ENCODE results near the gene GTSE1. TPM values are rescaled to one million over a fixed set of nuclear protein-coding genes. Genes with fewer than 3 reads are reported as not detected.

Gene GTSE1
- total RNA-seq, 2 experiments from 2014 or later = 96.4 to 103 TPM

DNA sequence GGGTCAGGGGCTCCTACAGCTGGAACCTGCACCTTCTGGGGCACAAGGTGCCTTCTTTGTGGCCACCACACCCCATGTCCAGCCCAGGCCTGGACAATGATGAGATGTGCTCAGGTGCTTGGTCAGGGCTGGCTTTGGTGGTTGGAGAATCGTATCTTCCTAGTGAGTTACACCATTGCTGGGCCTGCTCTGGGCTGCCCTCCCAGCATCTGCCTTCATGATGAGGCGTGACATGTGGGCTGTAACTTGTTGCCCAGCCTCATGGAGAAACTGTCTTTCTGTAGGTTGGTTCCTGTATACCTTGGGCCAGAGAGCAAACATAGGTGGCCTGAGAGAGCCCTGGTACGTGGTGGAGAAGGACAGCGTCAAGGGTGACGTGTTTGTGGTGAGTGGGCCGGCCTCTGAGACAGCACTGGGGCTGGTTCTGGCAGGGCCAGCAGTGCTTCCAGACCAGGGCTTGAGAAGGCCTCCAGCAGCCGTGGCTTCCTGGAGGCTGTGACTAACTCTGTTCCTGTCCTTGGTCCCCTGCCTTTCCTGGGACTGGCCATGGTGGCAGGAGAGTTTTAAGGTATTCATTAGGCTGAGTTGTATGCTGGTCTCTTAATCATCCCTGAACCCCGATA, 56.9 kb downstream of the GTSE1 start:
- Mint-ChIP-seq H3K4me1 (no peaks in the 10 kb centered on the region), H3K36me3 (ENCODE audit: low read depth) (peaks cover 20% of the 10 kb centered on the region), H3K9me3 (no peaks in the 10 kb centered on the region), H3K4me3 (no peak overlapping the region), H3K27me3 (no peaks in the 10 kb centered on the region), H3K27ac (no peak overlapping the region)
- ChIA-PET POLR2A (no interaction called here), CTCF (no interaction called here)
- no peak for DNase-seq

DNA sequence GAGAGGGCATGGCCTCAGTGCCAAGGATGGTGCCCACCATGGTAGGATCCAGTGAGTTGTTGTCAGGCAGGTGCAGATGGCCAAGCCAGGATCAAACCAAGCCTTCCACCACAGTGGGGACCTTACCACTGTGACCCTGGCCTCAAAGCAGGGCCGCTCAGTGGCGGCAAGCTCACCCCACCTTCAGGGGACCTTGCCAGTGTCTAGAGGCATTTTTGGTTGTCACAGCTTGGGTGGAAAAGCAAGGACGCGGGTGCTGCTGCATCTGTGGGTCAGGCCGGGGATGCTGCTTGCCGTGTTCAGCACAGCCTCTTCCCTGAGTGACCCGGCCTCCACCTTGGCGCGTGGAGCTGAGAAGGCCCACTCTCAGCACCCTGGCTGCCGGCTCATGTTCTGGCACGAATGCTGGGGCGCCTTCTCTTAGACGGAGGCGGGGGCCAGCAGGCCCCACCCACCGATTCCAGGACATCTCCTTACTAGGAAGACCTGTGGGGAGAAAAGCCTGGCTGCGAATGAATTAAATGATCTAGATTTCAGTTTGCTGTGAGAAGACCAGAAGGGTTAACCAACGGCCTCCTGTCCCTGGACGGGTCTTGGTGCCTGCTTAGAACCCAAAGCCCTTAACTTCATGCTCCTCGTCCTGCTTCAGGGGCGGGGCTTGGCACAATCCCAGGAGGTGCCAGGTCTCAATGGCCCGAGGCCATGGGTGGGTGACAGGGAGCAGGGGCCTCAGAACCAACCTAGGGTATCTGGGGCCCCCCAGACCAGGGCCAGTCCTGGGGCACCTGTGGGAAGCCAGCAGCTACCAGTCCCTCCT, 57.7 kb downstream of the GTSE1 start:
- POLR2A ChIA-PET = no interaction called here
- no peak overlapping the region for H3K27ac Mint-ChIP-seq
- H3K4me3 Mint-ChIP-seq = no peak overlapping the region

DNA sequence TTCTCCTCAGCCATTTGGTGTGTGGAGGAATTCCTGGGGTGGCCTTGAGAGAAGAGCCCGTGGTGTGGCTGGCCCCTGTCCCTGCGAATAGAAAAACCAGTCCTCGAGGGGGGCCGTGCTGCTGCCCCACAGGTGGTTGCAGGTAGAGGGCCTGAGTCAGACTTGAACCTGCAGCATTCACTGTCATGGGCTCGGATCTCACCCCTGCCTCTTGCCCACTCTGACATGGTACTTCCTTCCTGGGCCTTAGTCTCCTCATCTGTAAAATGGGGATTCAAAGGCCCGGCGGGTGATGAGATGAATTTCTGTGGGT, 58.3 kb downstream of the GTSE1 start:
- Mint-ChIP-seq H3K4me1 (no peaks in the 10 kb centered on the region), H3K4me3 (no peak overlapping the region), H3K9me3 (no peaks in the 10 kb centered on the region), H3K27ac (no peak overlapping the region), H3K36me3 (ENCODE audit: low read depth) (peaks cover 16% of the 10 kb centered on the region), H3K27me3 (no peaks in the 10 kb centered on the region)
- POLR2A ChIA-PET = no interaction called here
- no peak for DNase-seq
- CTCF ChIA-PET = interaction anchor here (0.8 to 1.8 kb wide), 2 partner anchors 13 kb away, joined by 4 to 9 read pairs; no protein-coding TSS in a partner anchor

More for the DNA sequence above, 57.7 kb downstream of the GTSE1 start:
- no peaks in the 10 kb centered on the region for H3K4me1 Mint-ChIP-seq
- CTCF ChIA-PET = interaction anchor here (0.8 kb wide), 1 partner anchor 14 kb away, joined by 4 read pairs; no protein-coding TSS in a partner anchor
- no peaks in the 10 kb centered on the region for H3K9me3 Mint-ChIP-seq
- no peaks in the 10 kb centered on the region for H3K27me3 Mint-ChIP-seq
- DNase-seq = no peak
- H3K36me3 Mint-ChIP-seq (ENCODE audit: low read depth) = peaks cover 18% of the 10 kb centered on the region

DNA sequence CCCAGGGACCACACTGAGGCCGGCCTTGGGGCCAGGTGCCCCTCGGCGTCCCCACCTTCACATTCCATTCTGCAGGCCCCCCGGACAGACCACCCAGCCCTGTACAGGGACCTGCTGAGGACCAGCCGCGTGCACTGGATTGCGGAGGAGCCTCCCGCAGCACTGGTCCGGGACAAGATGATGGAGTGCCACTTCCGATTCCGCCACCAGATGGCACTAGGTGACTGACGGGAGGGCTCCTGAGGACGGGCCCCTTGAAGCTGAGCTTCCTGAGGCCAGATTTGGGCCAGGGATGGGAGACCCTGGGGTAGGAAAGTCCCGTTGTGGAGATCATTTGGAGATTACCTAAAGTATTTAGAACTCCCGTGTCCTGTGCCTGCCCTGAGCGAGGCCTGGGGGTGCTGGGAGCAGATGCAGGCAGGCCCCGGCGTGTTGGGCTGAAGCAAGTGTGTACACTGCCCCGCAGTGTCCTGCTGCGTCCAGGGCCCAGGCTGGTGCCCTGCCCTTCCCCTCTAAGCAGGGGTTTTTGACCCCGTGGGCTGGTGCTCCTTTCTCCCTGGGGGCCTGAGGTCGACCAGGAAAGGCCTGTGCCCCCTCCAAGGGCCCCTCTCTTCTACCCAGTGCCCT, 58.8 kb downstream of the GTSE1 start:
- DNase-seq = peak; percentile 68
- H3K4me3 Mint-ChIP-seq = no peak overlapping the region
- peak overlapping the region; percentile 57 for H3K27ac Mint-ChIP-seq
- H3K4me1 Mint-ChIP-seq = no peaks in the 10 kb centered on the region
- H3K9me3 Mint-ChIP-seq = no peaks in the 10 kb centered on the region
- peaks cover 16% of the 10 kb centered on the region for H3K36me3 Mint-ChIP-seq (ENCODE audit: low read depth)
- CTCF ChIA-PET = interaction anchor here (1.8 kb wide), 1 partner anchor 12 kb away, joined by 9 read pairs; no protein-coding TSS in a partner anchor
- POLR2A ChIA-PET = no interaction called here
- no peaks in the 10 kb centered on the region for H3K27me3 Mint-ChIP-seq

DNA sequence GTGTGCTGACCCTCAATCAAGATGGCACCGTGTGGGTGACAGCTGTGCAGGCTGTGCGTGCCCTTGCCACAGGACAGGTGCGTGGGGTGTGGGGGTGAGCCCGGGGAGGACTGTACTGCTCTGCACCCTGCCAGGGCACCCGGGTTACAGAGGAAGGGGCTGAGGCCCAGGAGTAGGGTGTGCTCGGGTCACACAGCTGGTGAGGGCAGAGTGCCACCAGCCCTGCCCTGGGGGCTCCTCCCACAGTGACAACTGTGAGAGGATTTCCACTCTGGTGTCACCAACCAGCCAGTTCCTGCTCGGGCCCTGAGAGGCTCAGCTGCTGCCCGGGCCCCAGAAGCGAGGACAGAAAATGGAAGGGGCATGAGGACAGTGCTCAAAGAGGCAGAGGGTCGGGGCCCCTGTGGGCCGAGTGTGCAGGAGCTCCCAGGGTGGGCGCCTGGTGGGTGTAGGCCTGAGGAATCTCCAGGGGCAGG, 59.4 kb downstream of the GTSE1 start:
- no peak overlapping the region for H3K27ac Mint-ChIP-seq
- ChIA-PET CTCF (interaction anchor here (1.8 kb wide), 1 partner anchor 11 kb away, joined by 9 read pairs; no protein-coding TSS in a partner anchor), POLR2A (no interaction called here)
- DNase-seq = no peak
- no peaks in the 10 kb centered on the region for H3K4me1 Mint-ChIP-seq
- H3K9me3 Mint-ChIP-seq = no peaks in the 10 kb centered on the region
- peaks cover 12% of the 10 kb centered on the region for H3K36me3 Mint-ChIP-seq (ENCODE audit: low read depth)
- H3K27me3 Mint-ChIP-seq = no peaks in the 10 kb centered on the region
- H3K4me3 Mint-ChIP-seq = no peak overlapping the region

DNA sequence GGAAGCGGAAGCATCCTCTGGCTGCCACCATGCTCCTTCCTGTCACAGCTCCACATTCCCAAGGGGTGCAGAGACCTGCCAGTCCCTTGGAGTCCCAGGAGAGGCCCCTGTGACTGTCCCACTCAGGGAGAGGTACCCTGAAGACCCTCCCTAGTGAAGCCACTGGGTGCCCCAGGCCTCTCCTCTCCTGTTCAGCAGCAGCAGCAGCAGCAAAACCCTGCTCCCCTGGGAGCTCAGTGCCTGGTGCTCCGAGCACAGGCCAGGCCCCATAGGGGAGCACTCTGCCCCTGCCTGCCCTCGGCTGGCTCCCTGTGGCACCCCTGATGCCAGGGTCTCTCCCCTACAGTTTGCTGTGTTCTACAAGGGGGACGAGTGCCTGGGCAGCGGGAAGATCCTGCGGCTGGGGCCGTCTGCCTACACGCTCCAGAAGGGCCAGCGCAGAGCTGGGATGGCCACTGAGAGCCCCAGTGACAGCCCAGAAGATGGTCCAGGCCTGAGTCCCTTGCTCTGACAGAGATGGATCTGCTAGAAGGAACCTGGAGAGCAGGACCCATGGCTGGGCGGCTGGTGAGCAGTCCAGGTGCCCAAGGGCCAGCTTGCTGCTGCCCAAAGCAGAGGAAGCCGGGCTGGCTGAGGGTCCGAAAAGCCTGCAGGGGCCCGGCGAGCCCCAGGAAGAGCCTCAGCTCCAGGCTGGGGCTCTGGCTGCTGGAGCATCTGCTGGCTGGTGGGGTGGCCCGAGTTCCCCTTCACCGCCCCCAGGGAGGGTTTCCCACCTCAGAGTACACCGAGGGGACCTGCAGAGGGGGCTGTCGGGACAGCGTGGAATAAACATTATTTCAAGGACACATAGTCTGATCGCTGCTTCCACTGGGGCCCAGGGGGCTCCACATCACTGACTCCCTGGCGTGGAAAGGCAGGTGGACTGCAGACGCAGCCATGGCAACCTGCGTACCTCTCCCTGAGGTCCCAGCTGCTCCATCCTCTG, 60.1 kb downstream of the GTSE1 start:
- CTCF ChIA-PET = interaction anchor here (1.8 kb wide), 1 partner anchor 11 kb away, joined by 9 read pairs; no protein-coding TSS in a partner anchor
- Mint-ChIP-seq H3K27me3 (no peaks in the 10 kb centered on the region), H3K36me3 (ENCODE audit: low read depth) (peaks cover 12% of the 10 kb centered on the region), H3K27ac (no peak overlapping the region), H3K4me3 (no peak overlapping the region), H3K4me1 (no peaks in the 10 kb centered on the region), H3K9me3 (no peaks in the 10 kb centered on the region)
- DNase-seq = no peak
- POLR2A ChIA-PET = no interaction called here

DNA sequence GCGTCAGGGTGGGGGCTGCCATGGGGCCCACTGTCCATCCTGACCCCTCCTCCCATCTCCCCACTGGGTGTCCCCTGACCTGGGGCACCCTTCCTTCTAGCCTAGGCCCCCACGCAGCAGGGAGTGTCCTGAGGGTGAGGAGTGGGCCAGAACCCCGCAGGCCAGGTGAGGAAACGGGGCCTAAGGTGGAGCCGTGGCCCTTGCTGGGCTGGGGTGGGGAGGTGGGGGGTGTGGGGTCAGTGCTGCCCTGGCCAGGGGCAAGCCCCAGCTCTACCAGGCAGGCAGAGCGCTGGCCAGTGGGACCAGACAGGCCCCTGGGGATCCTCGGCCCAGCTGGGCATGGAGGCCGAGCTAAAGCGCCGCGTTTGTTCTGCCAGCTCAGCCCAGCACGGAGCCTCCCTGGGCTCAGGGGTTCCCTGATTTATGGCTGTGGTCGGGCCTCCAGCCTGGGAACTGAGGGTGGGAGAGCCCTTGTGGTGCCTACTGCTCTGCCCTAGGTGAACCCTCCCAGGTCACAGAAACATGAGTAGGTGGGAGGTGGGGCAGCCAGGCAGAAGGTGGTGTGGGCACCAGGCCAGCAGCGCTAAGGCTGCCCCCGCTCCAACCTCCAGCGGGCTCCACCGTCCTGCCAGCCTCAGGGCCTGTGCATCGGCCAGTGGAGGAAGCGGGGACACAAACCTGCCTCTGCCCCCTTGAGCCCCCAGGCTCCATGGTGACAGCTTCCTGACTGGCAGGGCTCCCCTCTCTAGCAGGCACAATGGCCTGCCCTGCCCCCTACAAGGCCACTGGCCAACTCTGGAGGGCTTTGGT, 61.2 kb downstream of the GTSE1 start:
- POLR2A ChIA-PET = no interaction called here

DNA sequence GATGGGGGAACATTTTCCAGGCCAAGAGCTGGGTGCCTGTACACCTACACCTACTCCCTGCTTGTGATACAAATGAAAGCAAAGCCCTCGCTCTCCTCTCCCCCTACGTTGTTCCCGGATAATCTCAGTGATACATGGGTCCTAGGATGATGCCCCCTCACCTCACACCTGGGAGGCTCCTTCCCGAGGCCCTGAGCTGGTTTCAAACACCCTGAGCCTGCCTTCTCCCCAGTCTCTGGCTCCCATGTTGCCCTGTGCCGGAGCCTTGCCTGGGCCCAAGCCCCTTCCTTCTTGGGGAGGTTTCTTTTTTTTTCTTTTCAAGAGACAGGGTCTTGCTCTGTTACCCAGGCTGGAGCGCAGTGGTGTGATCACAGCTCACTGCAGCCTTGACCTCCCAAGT, 62.1 kb downstream of the GTSE1 start:
- DNase-seq = no peak
- no peaks in the 10 kb centered on the region for H3K27me3 Mint-ChIP-seq
- peaks cover 3% of the 10 kb centered on the region for H3K4me1 Mint-ChIP-seq
- peaks cover 4% of the 10 kb centered on the region for H3K36me3 Mint-ChIP-seq (ENCODE audit: low read depth)
- H3K27ac Mint-ChIP-seq = no peak overlapping the region
- no peaks in the 10 kb centered on the region for H3K9me3 Mint-ChIP-seq
- ChIA-PET CTCF (interaction anchor here (2.7 kb wide), 1 partner anchor 9 kb away, joined by 6 read pairs; no protein-coding TSS in a partner anchor), POLR2A (interaction anchor here (0.7 kb wide), 1 partner anchor 143 kb away, joined by 3 read pairs; no protein-coding TSS in a partner anchor)
- no peak overlapping the region for H3K4me3 Mint-ChIP-seq

More for the DNA sequence above, 61.2 kb downstream of the GTSE1 start:
- no peak overlapping the region for H3K4me3 Mint-ChIP-seq
- DNase-seq = no peak
- H3K27ac Mint-ChIP-seq = no peak overlapping the region
- no peaks in the 10 kb centered on the region for H3K27me3 Mint-ChIP-seq
- peaks cover 4% of the 10 kb centered on the region for H3K36me3 Mint-ChIP-seq (ENCODE audit: low read depth)
- CTCF ChIA-PET = interaction anchor here (2.7 kb wide), 1 partner anchor 10 kb away, joined by 6 read pairs; no protein-coding TSS in a partner anchor
- peaks cover 3% of the 10 kb centered on the region for H3K4me1 Mint-ChIP-seq
- no peaks in the 10 kb centered on the region for H3K9me3 Mint-ChIP-seq

DNA sequence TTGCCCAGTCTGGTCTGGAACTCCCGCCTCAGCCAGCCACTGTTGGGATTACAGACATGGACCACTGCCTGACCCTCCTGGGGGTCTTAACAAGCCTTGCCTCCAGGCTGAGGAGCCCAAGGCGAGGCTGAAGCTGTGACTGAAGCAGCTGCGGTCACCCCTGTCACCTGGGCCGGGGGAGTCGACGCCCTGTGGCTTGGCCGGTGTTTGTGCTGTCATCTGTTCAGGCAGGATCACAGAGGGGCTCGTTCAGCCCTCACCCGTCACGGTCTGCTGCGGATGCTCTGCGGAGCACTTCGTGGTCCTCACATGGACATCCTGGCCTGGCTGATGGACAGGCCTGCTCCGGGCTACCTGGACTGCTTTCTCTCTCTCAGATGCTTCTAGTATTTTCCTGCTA, 62.7 kb downstream of the GTSE1 start:
- no peak overlapping the region for H3K27ac Mint-ChIP-seq
- peaks cover 3% of the 10 kb centered on the region for H3K4me1 Mint-ChIP-seq
- ChIA-PET POLR2A (interaction anchor here (0.7 kb wide), 1 partner anchor 143 kb away, joined by 3 read pairs; no protein-coding TSS in a partner anchor), CTCF (interaction anchor here (2.7 kb wide), 1 partner anchor 9 kb away, joined by 6 read pairs; no protein-coding TSS in a partner anchor)
- no peak for DNase-seq
- H3K36me3 Mint-ChIP-seq (ENCODE audit: low read depth) = peaks cover 4% of the 10 kb centered on the region
- H3K4me3 Mint-ChIP-seq = no peak overlapping the region
- no peaks in the 10 kb centered on the region for H3K27me3 Mint-ChIP-seq
- no peaks in the 10 kb centered on the region for H3K9me3 Mint-ChIP-seq

DNA sequence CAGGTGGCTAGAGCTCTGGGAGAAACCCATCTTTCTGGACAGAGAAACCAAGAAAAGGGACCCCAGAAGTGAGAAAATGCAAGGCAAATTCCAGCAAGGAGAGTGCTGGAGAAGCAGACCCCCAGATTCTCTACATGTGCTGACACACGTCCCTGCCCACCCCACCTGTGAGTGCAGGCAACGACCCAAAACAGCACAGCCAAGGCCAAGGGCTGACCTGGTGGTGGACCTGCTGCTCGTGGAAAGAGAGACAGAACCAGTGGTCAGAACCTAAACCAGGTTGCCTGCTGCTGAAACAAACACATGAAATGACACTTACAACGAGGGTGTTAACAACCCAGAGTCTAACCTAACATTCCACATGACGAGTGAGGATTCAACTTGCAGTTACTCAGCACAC, 63.4 kb downstream of the GTSE1 start:
- peaks cover 3% of the 10 kb centered on the region for H3K4me1 Mint-ChIP-seq
- CTCF ChIA-PET = interaction anchor here (2.7 kb wide), 1 partner anchor 8 kb away, joined by 6 read pairs; no protein-coding TSS in a partner anchor
- no peaks in the 10 kb centered on the region for H3K27me3 Mint-ChIP-seq
- POLR2A ChIA-PET = no interaction called here
- H3K27ac Mint-ChIP-seq = no peak overlapping the region
- H3K9me3 Mint-ChIP-seq = no peaks in the 10 kb centered on the region
- no peak overlapping the region for H3K4me3 Mint-ChIP-seq
- DNase-seq = no peak
- H3K36me3 Mint-ChIP-seq (ENCODE audit: low read depth) = peaks cover 4% of the 10 kb centered on the region

DNA sequence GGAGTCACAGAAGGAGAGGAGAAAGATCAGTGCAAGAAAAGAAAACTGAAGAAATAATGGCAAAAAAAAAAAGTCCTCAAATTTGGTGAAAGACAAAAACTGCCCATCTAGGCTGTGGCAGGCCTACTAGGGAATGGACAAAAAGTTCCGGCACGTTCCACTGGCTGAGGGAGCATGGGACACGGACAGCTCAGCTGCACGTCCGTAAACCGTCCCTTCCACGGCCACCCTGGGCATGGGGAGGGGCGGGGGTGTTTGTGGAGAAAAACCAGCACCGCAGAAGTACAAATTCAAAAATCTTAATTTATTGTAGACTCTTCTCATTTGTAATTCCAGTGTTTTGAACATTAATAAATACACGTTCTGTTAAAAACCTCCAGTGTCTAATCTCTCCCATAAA, 64.2 kb downstream of the GTSE1 start:
- POLR2A ChIA-PET = no interaction called here
- no peaks in the 10 kb centered on the region for H3K9me3 Mint-ChIP-seq
- CTCF ChIA-PET = no interaction called here
- peaks cover 3% of the 10 kb centered on the region for H3K4me1 Mint-ChIP-seq
- H3K27me3 Mint-ChIP-seq = no peaks in the 10 kb centered on the region
- no peak for DNase-seq
- H3K27ac Mint-ChIP-seq = no peak overlapping the region
- no peaks in the 10 kb centered on the region for H3K36me3 Mint-ChIP-seq (ENCODE audit: low read depth)
- no peak overlapping the region for H3K4me3 Mint-ChIP-seq

Measured in activated CD4-positive, alpha-beta T cell treated with anti-CD3 and anti-CD28 coated beads, Interleukin-2, amount 10 ng/mL, durations not matched to agents 7 days and 5 days (primary cell).